ENCODE data around the gene NBPF19.
"Not testable (repeated sequence)": the region's sequence is repeated elsewhere in the genome, so short reads cannot be mapped to it uniquely, and the experiment has no call there.

The NBPF19 gene

GRCh38 chr1:149474745-149475144, at the start of gene NBPF19:
TSS of gene NBPF19 (plus strand) at chr1:149475045. CDS start at chr1:149475933, 888 bp downstream.
- DNase-seq = not testable (repeated sequence)

- not testable (repeated sequence) for DNase-seq
These were observed 46.5 kb upstream of the NBPF19 start for GRCh38 chr1:149428317-149428716.

- DNase-seq = peak; percentile 0
These were observed 29.4 kb upstream of the NBPF19 start for GRCh38 chr1:149445451-149445850.

GRCh38 chr1:149452196-149452595, 22.6 kb upstream of the NBPF19 start:
- DNase-seq = not testable (repeated sequence)

GRCh38 chr1:149452652-149453051, 22.2 kb upstream of the NBPF19 start:
- DNase-seq = not testable (repeated sequence)

- not testable (repeated sequence) for DNase-seq
These were observed 83.5 kb downstream of the NBPF19 start for GRCh38 chr1:149558350-149558825.

GRCh38 chr1:149561806-149562205, 87.0 kb downstream of the NBPF19 start:
- not testable (repeated sequence) for DNase-seq

GRCh38 chr1:149565485-149565884, 90.6 kb downstream of the NBPF19 start:
- DNase-seq = not testable (repeated sequence)

- not testable (repeated sequence) for DNase-seq
These were observed 97.9 kb downstream of the NBPF19 start for GRCh38 chr1:149572763-149573162.

GRCh38 chr1:149585592-149585991, 110.7 kb downstream of the NBPF19 start:
- DNase-seq = peak; percentile 49
